Activated T-cell treated with anti-CD3 and anti-CD28 coated beads, Interleukin-2, amount 50 U/mL, for 4 hours (primary cell): ENCODE results near the gene PLBD2. TPM values are rescaled to one million over a fixed set of nuclear protein-coding genes. Genes with fewer than 3 reads are reported as not detected.

Experiments used
- ATAC-seq, 2 donors: fragments of 200-7000 bp; cut with Tn5 transposase; one replicate each; pipeline ENCODE4 v1.10.0; 2021
- DNase-seq: peaks from one replicate; pipeline ENCODE4 v3.0.0-alpha.2; 2020
- H3K27me3 Mint-ChIP-seq: one replicate; pipeline ENCODE4 v1.8.0; 2021; ENCODE audit warnings: low read depth, mixed read lengths
- H3K36me3 Mint-ChIP-seq: one replicate; pipeline ENCODE4 v1.8.0; 2022; ENCODE audit warnings: mixed read lengths; ENCODE audit not compliant: insufficient read depth
- H3K4me1 Mint-ChIP-seq: one replicate; pipeline ENCODE4 v1.8.0; 2021; ENCODE audit warnings: low read depth, mixed read lengths
- H3K4me3 Mint-ChIP-seq: one replicate; pipeline ENCODE4 v1.8.0; 2021; ENCODE audit warnings: mild to moderate bottlenecking, moderate library complexity, mixed read lengths
- H3K9me3 Mint-ChIP-seq: one replicate; pipeline ENCODE4 v1.8.0; 2021; ENCODE audit warnings: mixed read lengths
- total RNA-seq, 3 donors: library from RNA; stranded (reverse); gene quantifications; one replicate each; pipeline ENCODE4 v1.2.1, GENCODE V29; 2021

The PLBD2 gene
- total RNA-seq, 3 donors from 2014 or later = 22.9 to 25.3 (median 24.2) TPM

DNA sequence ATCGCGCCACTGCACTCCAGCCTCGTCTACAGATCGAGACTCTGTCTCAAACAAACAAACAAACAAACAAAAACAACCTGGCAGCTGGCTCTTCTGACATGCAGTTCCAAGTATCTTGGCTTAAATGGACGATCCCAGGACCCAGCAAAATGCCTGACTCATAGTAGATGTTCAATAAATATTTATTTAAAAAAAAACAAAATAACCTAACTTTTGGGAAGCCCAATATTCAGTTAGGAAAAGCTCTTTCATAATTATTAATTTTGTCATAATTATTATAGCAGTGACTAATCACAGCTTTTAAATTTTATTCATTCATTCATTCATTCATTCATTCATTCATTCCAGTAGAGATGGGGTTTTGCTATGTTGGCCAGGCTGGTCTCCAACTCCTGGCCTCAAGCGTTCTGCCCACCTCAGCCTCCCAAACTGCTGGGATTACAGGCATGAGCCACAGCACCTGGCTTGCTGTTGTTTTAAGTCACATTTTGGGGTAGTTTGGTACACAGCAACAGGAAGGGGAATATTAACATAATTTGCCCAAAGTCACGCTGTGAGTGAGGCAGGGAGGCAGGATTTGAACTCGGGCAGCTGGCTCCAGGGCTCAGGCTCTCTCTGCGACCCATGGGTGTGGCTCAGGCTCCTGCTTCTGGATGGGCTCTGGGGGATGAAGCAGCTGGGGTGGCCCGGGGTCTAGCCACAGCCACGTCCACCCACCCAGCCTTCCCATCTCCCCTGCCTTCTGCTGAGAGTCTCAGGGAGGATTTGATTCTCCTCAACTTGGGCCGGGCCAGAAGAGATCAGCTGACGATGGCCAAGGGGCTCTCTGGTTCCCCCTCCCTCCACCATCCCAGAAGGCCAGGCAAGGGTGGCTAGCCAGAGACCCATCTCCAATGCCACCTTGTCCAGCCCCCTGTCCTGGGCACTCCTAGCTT is 42.9 kb downstream of the PLBD2 start:
- no peaks in the 10 kb centered on the region for H3K36me3 Mint-ChIP-seq
- no peak for DNase-seq
- H3K9me3 Mint-ChIP-seq = no peaks in the 10 kb centered on the region
- ATAC-seq = no peak
- H3K4me3 Mint-ChIP-seq = no peak overlapping the region
- H3K27me3 Mint-ChIP-seq = peaks cover 22% of the 10 kb centered on the region
- H3K4me1 Mint-ChIP-seq = no peaks in the 10 kb centered on the region

DNA sequence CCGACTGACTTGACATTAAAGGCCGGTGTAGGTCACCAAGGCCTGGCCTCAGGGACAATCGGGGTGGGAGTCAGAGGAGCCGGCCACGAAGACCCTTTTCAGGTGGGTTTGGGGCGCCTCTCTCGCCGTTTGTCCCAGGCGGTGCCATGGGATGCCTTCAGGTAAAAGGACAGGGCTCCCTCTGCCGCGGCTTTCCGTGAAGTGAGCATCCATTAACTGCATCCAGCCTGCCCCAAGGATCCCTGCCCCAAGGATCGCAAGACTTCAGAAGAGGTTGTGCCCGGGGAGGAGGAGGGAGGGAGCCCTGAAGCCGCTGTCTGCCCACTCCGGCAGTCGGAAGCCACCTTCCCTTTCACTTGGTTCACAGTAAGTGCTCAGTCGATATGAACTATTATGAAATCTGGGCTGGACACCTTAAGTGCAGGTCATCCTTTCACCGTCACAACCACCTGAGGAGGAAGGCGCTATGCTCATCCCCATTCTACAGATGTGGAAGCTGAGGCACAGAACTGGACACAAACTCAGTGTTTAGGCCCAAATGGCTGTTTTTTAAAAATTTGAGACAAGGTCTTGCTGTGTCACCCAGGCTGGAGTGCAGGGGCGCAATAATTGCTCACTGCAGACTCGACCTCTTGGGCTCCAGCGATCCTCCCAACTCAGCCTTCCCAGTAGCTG is 44.3 kb downstream of the PLBD2 start:
- ATAC-seq (no peak), DNase-seq (no peak)
- H3K27me3 Mint-ChIP-seq = peaks cover 22% of the 10 kb centered on the region

DNA sequence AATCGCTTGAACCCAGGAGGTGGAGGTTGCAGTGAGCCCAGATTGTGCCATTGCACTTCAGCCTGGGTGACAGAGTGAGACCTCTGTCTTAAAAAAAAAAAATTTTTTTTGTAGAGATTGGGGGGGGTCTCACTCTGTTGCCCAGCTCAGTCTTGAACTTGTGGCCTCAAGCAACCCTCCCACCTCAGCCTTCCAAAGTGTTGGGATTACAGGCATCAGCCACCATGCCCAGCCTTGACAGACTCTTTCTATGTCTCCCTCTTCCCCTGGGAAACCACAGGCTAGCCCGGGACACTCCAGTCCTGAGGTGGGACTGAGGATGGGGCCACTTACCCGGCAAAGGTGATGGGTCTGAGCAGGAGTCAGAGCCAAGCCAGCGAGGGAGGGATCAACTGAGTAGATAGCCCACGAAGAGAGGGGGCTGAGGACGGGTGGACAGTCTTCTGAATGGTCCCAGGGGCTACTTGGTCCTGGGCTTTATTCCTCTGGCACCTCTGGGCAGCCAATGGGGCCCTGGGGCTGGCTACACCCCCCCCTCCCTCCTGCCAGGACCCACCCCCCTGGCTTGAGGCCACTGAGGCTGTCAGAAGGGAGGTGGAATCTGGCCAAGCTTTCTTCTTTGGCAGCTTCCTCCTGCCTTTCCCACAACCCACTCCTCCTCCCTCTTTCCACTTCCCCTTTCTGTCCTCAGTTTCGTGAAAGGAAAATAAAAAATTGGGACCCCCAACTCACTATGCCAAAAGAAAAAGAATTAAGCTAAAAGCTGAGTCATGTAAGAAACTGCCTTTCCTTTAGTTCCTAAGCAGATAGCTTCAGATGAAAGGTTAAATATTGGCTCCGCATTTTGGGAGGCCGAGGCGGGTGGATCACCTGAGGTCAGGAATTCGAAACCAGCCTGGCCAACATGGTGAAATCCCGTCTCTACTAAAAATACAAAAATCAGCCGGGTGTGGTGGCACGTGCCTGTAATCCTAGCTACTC is 45.3 kb downstream of the PLBD2 start, which contains the start of gene SDS:
Gene SDS (minus strand): TSS at position 453 of the 981 bp plus-strand sequence. CDS start 4,179 bp downstream, outside the sequence.
- no peak for ATAC-seq
- H3K36me3 Mint-ChIP-seq = no peaks in the 10 kb centered on the region

More for the DNA sequence above, 44.3 kb downstream of the PLBD2 start:
- H3K4me3 Mint-ChIP-seq = no peak overlapping the region
- no peaks in the 10 kb centered on the region for H3K36me3 Mint-ChIP-seq
- no peaks in the 10 kb centered on the region for H3K4me1 Mint-ChIP-seq
- no peaks in the 10 kb centered on the region for H3K9me3 Mint-ChIP-seq

GRCh38 chr12:113405694-113406093 is 47.3 kb downstream of the PLBD2 start:
- Mint-ChIP-seq H3K4me3 (no peak overlapping the region), H3K4me1 (no peaks in the 10 kb centered on the region), H3K9me3 (no peaks in the 10 kb centered on the region), H3K27me3 (peaks cover 22% of the 10 kb centered on the region), H3K36me3 (no peaks in the 10 kb centered on the region)
- ATAC-seq (no peak), DNase-seq (no peak)

More for the DNA sequence above, 45.3 kb downstream of the PLBD2 start, which contains the start of gene SDS:
- DNase-seq = no peak
- Mint-ChIP-seq H3K4me1 (no peaks in the 10 kb centered on the region), H3K4me3 (no peak within 1 kb of the TSS), H3K9me3 (no peaks in the 10 kb centered on the region), H3K27me3 (peaks cover 22% of the 10 kb centered on the region)

DNA sequence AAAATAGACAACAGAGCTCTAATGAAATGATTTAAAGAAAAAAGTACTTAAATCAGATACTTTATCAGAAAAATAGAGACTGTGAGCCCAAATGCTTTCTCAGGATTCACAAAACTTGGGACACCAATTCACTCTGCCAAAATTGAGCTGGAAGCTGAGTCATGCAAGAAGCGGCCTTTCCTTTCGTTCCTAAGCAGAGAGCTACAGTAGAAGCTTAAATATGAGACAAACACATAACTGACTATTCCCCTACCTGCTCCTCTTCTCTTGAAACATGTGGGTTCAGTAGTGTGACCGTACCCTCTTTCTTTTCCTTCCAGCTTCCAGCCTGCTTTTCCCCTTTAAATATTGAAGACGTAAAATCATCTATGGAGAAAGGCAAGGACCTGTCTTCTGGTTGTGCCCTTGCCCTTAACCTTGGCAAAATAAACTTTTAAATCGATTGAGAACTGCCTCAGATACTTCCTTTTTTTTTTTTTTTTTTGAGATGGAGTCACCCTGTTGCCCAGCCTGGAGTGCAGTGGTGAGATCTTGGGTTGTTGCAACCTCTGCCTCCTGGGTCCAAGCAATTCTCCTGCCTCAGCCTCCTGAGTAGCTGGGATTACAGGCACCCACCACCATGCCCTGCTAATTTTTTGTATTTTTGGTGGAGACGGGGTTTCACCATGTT is 49.7 kb downstream of the PLBD2 start:
- H3K36me3 Mint-ChIP-seq = no peaks in the 10 kb centered on the region
- no peak overlapping the region for H3K4me3 Mint-ChIP-seq
- no peaks in the 10 kb centered on the region for H3K9me3 Mint-ChIP-seq
- H3K4me1 Mint-ChIP-seq = no peaks in the 10 kb centered on the region
- peaks cover 19% of the 10 kb centered on the region for H3K27me3 Mint-ChIP-seq
- ATAC-seq = no peak
- no peak for DNase-seq

DNA sequence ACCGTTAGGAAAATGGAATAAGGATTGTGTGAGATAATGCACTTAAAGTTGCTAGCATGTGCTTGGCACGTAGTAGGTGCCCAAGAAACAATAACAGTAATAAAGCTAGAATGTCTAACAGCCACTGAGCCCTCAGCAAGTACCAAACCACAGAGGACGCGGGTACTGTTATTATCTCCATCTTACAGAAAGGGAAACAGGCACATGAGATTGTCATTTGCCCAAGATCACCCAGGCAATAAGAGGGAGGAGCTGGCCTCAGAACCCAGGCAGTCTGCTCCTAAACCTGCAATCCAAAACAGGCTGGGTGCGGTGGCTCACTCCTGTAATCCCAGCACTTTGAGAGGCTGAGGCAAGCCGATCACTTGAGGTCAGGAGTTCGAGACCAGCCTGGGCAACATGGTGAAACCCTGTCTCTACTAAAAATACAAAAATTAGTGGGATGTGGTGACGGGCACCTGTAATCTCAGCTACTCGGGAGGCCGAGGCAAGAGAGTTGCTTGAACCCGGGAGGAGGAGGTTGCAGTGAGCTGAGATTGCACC is 50.4 kb downstream of the PLBD2 start:
- peaks cover 18% of the 10 kb centered on the region for H3K27me3 Mint-ChIP-seq
- H3K36me3 Mint-ChIP-seq = no peaks in the 10 kb centered on the region
- no peak for ATAC-seq
- H3K4me3 Mint-ChIP-seq = no peak overlapping the region
- no peak for DNase-seq
- H3K9me3 Mint-ChIP-seq = no peaks in the 10 kb centered on the region
- H3K4me1 Mint-ChIP-seq = no peaks in the 10 kb centered on the region

DNA sequence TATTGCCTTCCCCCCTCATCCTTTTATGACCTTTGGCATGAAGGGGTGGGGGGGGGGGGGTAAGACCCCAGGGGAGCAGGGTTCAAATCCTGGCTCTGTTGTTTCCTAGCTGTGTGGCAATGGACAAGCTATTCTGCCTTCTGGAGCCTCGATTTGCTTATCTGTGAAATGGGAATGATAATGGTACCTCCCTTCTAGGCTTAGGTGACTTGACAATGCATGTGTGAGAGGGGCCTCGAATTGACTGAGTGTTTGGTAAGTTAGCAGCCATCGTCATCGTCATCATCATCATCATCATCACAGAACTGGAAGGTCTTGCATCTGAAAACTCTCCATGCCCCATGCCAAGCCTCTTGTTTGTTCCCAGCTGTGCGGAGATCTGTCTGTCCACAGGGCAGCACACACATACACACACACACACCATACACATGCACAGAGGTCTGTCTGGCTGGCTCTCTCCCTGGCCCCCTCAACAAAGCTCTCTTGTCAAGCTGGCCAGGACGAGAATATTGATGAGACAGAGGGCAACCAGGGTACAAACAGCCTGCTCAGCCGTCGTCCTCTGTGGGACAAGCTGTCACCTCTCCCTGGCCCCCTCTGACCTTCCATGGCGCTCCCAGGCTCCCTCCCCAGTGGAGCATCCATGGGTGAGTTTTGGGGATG is 51.2 kb downstream of the PLBD2 start:
- Mint-ChIP-seq H3K4me1 (no peaks in the 10 kb centered on the region), H3K36me3 (no peaks in the 10 kb centered on the region), H3K4me3 (no peak overlapping the region), H3K9me3 (no peaks in the 10 kb centered on the region), H3K27me3 (peaks cover 10% of the 10 kb centered on the region)
- DNase-seq (no peak), ATAC-seq (no peak)

GRCh38 chr12:113413488-113413939 is 55.1 kb downstream of the PLBD2 start:
- Mint-ChIP-seq H3K4me1 (no peaks in the 10 kb centered on the region), H3K27me3 (peaks cover 18% of the 10 kb centered on the region), H3K9me3 (no peaks in the 10 kb centered on the region), H3K4me3 (no peak overlapping the region), H3K36me3 (no peaks in the 10 kb centered on the region)
- no peak for DNase-seq
- no peak for ATAC-seq

- Mint-ChIP-seq H3K36me3 (no peaks in the 10 kb centered on the region), H3K4me3 (no peak overlapping the region), H3K9me3 (no peaks in the 10 kb centered on the region), H3K4me1 (no peaks in the 10 kb centered on the region), H3K27me3 (peaks cover 16% of the 10 kb centered on the region)
- no peak for ATAC-seq
- no peak for DNase-seq
These were observed 56.2 kb downstream of the PLBD2 start for GRCh38 chr12:113414519-113415038.

GRCh38 chr12:113416091-113416754 is 57.8 kb downstream of the PLBD2 start:
- ATAC-seq (no peak), DNase-seq (no peak)
- Mint-ChIP-seq H3K9me3 (no peaks in the 10 kb centered on the region), H3K4me3 (no peak overlapping the region), H3K27me3 (peaks cover 11% of the 10 kb centered on the region), H3K4me1 (no peaks in the 10 kb centered on the region), H3K36me3 (no peaks in the 10 kb centered on the region)

DNA sequence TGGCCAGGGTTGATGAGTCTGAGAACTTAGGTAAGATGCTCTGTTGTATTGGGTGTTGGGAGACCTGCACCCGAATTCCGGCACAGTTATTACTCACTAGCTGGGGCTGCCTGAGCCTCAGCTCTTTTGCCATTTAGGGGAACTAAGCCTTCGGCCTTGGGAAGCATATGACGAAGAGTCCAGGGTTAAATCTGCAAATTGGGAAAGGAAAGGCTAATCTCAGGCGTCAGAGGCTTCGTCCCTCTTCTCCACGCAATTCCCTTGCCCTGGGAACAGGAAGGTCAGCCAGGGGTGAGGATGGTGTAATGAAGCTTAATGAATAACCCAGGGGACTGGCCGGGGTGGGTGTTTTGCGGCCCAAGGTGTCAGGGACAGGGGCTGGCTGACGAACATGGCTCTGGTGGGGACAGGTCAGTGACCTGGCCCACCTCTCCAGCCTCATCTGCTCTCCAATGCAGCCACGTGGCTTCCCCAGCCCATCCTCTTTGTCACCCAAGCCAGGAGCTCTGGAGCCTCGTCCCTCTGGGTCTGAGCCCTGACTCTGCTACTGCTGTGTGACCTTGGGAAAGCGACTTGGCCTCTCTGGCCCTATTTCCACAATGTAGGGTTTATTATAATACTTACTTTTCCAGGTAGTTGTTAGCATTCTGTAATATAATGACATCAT is 60.0 kb downstream of the PLBD2 start:
- ATAC-seq = no peak
- H3K4me3 Mint-ChIP-seq = no peak overlapping the region
- peaks cover 12% of the 10 kb centered on the region for H3K27me3 Mint-ChIP-seq
- DNase-seq = no peak
- no peaks in the 10 kb centered on the region for H3K4me1 Mint-ChIP-seq
- H3K9me3 Mint-ChIP-seq = no peaks in the 10 kb centered on the region
- no peaks in the 10 kb centered on the region for H3K36me3 Mint-ChIP-seq
